NCI-H1417 (cell line): ENCODE measurements around the gene MAGI3.
A peak's percentile ranks its signal among the peaks of the same experiment; 100 is the strongest.
"Not testable (repeated sequence)": the region's sequence is repeated elsewhere in the genome, so short reads cannot be mapped to it uniquely, and the experiment has no call there.

Experiments used
- DNase-seq, 3 experiments: peaks; one replicate each; lab custom pipeline; 2025; lab: John Stamatoyannopoulos, UW

MAGI3 gene

GRCh38 chr1:113399062-113399583 is 8.8 kb downstream of the MAGI3 start:
- DNase-seq: peak; percentile 11 to 74 (median 47)

- no peak for DNase-seq
Measured at GRCh38 chr1:113401067-113401466, 10.8 kb downstream of the MAGI3 start.

GRCh38 chr1:113401728-113402127 is 11.4 kb downstream of the MAGI3 start:
- DNase-seq: peak in 1 of 3 experiments; percentile 32

GRCh38 chr1:113403065-113403464 is 12.8 kb downstream of the MAGI3 start:
- no peak for DNase-seq

DNA sequence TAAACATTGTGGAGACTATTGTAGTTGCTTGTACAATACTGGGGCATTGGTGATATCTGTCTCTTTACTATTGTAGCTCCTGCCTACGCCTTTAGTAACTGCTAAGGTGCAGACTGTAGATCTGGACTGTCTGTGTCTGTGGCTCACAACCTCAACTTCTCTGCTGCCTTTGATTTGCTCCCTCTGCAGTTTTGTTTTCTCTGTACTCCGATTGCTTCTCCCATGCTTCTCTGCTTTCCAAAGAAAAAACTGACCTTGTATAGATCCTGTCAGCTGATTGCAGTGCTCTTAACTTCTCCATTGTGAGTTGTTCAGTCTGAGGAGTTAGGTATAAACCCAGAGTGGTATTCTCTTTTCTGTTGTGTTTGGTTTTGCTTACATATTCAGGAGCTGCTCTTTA is 15.3 kb downstream of the MAGI3 start:
- no peak for DNase-seq

- DNase-seq: not testable (repeated sequence)
Measured at GRCh38 chr1:113406149-113406548, 15.8 kb downstream of the MAGI3 start.

DNA sequence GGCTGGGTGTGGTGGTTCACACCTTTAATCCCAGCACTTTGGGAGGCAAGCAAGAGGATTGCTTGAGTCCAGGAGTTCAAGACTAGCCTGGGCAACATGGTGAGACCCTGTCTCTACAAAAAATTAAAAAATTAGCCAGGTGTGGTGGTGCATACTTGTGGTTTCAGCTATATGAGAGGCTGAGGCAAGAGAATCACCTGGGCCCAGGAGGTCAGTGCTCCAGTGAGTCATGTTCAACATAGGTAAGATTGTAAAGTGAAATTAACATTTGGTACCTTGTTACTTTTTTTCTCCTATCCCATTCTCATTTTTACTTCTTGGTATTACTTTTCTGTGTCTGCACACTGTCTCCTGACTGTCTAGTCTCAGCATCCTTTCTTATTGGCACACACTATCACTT is 19.0 kb downstream of the MAGI3 start:
- DNase-seq: no peak

DNA sequence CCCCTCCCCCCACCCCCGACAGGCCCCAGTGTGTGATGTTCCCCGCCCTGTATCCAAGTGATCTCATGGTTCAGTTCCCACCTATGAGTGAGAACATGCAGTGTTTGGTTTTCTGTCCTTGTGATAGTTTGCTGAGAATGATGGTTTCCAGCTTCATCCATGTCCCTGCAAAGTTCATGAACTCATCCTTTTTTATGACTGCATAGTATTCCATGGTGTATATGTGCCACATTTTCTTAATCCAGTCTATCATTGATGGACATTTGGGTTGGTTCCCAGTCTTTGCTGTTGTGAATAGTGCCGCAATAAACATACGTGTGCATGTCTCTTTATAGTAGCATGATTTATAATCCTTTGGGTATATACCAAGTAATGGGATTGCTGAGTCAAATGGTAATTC is 21.7 kb downstream of the MAGI3 start:
- DNase-seq: not testable (repeated sequence)

DNA sequence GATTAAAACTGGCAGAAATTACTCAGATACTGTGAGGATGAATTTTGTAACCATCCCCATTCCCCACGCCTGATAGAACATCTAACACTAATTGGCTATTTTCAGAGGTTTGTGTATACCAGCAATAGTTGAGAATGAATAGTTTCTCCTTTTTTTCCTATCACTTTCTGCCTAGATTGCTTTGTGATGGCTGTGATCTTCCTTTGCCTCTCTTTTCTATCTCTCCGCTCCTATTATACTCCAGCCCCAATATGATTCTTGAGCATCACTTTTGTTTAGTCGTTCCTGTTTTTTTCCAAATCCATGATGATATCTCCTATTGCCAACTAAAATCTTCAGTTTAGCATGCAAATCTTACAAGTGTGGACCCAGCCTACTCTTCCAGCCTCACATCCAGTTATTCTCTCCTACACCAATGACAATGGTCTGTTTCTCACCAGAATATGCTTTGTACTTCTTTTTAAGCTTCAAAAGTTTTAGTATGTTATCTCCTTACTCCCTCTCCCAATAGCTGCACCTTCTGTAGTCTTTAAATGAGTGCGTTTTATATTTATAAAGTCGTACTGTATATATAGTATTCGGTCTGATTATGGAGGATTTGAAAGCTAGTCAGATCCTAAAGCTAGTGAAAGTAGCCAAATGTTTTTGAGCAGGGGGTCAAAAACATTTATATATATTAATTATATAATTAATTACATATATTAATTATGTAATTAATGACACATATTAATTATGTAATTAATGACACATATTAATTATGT is 25.2 kb downstream of the MAGI3 start:
- peak in 2 of 3 experiments; percentile 10 to 29 for DNase-seq

DNA sequence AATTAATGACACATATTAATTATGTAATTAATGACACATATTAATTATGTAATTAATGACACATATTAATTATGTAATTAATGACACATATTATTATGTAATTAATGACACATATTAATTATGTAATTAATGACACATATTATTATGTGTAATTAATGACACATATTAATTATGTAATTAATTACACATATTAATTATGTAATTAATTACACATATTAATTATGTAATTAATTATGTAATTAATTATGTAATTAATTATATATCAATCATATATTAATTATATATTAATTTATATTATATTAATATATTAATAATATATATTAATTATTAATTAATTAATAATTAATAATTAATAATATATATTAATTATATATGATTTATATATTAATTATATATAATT is 25.8 kb downstream of the MAGI3 start:
- DNase-seq: not testable (repeated sequence)

- peak in 1 of 3 experiments; percentile 49 for DNase-seq
Measured at GRCh38 chr1:113416496-113416895, 26.2 kb downstream of the MAGI3 start.

GRCh38 chr1:113422315-113423068 is 32.2 kb downstream of the MAGI3 start:
- no peak for DNase-seq

DNA sequence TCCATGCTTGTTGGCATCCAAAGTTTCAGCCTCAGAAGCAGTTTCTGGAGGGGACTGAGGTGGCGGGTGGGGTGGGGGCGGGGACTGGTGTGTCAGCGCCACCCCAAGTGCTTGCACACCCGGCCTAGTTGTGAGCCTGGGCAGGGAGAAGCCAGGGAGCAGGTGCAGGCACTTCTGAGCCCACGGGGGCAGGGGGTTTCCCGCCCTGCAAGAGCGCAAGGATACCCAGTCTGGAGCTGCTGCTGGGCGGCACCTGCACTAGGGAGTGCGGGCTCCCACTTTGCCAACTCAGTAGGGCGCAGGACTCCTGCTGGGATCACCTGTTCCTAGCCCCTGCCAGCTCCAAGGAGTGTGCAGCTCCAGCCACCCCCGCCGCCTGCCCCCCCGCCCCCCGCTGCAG is 33.5 kb downstream of the MAGI3 start:
- DNase-seq: no peak

DNA sequence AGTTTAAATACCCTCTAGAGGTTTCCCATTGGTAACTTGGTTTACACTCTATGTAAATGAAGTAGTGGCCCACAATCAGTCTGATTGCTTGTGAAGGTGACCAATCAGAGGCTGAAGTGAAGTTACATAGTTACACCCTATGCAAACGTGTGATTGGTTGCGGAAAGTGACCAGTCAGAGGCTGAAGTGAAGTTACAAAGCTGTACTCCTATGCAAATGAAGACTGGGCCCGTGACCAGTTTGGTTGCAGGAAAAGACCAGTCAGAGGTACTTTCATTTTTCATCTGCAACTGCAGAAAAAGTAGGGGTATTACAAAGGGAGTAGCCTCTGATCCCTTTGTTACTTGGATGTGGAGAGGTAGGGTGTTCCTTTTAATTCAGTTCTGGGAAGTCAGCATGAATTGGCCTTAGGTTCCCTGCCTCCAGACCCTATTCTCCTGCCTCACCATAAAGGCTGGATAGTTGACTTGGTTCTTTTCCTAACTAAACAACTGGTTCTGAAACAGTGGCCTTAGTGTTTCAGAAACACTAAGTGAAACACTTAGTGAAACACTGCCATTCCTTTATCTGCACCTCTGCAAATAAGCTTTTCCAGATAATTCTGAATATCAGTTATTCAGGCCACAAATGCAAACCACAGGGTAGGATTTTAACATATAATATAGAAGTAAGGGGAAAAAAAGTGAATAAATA is 39.3 kb downstream of the MAGI3 start:
- no peak for DNase-seq

DNA sequence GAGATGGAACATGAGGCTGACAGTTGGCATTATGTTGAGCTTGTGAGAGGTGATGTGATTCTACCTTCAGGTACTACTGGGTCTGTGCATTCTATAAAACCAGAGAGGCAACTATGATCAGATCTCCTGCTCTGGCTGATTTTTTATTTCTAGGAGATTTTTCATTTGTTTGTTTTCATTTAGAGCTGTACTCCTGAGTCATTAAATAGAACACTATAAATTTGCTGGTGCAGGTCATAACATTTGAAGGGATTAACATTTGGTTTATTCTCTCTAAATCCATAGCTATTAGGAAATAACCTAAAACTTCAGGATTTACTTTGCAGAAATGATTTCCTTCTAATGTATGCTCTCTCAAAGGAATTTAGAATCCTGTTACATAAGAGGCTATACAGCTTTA is 42.9 kb downstream of the MAGI3 start:
- no peak for DNase-seq

- DNase-seq: no peak
Measured at GRCh38 chr1:113434081-113434873, 44.0 kb downstream of the MAGI3 start.

GRCh38 chr1:113434874-113435175 is 44.5 kb downstream of the MAGI3 start:
- no peak for DNase-seq

DNA sequence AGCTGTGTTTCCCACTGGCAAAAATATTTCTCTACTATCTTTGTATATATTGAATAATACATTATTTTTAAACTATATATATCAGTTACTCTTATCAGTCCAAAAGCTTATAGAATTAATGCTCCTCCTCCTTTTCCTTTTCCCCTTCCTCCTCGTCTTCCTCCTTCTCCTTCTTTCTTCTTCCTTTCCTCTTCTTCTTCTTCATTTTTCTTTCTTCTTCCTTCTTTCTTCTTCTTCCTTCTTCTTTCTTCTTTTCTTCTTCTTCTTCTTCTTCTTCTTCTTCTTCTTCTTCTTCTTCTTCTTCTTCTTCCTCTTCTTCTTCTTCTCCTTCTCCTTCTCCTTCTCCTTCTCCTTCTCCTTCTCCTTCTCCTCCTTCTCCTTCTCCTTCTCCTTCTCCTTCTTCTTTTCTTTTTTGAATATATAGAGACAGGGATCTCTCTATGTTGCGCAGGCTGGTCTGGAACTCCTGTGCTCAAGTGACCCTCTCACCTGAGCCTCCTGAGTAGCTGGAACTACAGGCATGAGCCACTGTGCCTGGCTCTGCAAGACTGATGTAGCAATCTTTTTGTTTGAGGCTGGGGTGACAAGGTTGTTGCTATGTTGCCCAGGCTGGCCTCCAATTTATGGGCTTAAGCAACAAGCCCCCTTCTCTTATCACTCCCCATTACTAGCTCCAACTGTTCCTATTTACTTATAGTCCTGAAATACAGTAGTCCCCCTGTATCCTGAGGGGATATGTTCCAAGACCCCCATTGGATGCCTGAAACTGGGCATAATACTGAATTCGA is 47.4 kb downstream of the MAGI3 start:
- no peak for DNase-seq

DNA sequence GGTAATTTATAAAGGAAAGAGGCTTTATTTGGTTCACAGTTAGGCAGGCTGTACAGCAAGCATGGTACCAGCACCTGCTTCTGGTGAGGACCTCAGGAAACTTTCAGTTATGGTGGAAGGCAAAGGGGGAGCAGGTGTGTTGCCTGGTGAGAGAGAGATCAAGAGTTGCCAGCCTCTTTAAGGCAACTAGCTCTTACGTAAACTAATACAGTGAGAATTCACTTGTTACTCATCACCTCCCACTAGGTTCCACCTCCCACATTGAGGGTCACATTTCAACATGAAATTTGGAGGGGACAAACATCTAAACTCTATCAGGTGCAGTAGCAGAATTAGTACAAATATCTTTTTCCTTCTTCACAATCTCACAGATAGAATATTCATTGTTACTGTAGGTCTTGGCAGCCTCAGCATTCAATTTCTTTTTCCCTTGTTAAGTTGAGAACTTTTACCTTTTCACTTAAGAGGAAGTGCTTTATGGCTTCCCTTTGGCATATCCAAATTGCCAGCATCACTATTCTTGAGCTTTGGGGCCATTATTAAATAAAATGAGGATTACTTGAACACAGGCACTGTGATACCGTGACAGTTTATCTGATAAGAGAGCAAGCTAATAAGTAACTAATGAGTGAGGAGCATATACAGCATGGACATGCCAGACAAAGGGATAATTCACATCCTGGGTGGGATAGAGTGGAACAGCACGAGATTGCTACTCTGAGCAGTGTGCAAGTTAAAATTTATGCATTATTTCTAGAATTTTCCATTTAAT is 48.4 kb downstream of the MAGI3 start:
- DNase-seq: no peak

GRCh38 chr1:113439277-113439670 is 49.0 kb downstream of the MAGI3 start:
- DNase-seq: no peak
